ENCODE results near the gene CFAP91. TPM values are rescaled to one million over a fixed set of nuclear protein-coding genes. Genes with fewer than 3 reads are reported as not detected.

Gene CFAP91
- total and polyA plus RNA-seq, 2 donors (not counting 1 experiment from before 2014, with no cell fraction given) = 0.48 to 6.4 TPM

GRCh38 chr3:119700920-119701734, 1.7 kb upstream of the CFAP91 start:
- Histone ChIP-seq H3K27me3 (replicated peaks in 1 of 4; ENCODE audit: control extremely low read depth in 1 of 4, control insufficient read depth in 3 of 4, insufficient read depth in 4 of 4, low read length in 3 of 4) (no peaks in the 10 kb centered on the region), H4K20me1 (ENCODE audit: control insufficient read depth, insufficient read depth, low read length, poor library complexity, severe bottlenecking) (no peaks in the 10 kb centered on the region), H3K36me3 (replicated peaks in 1 of 2; ENCODE audit: control extremely low read depth in 1 of 2, control insufficient read depth in 1 of 2, extremely low read depth in 1 of 2, insufficient read depth in 2 of 2, low read length in 1 of 2) (no peaks in the 10 kb centered on the region), H3K9ac (ENCODE audit: low read length) (no peak overlapping the region), H3K27ac (ENCODE audit: low read length in 2 of 2) (peak overlapping the region; percentile 61 to 76), H3K4me2 (replicated peaks; ENCODE audit: low read depth, low read length, poor library complexity, severe bottlenecking) (peak overlapping the region; percentile 29), H3K79me2 (ENCODE audit: control insufficient read depth, insufficient read depth, low read length) (no peaks in the 10 kb centered on the region), H3K4me3 (ENCODE audit: control extremely low read depth in 1 of 5, extremely low read depth in 1 of 5, insufficient read depth in 1 of 5, low read depth in 2 of 5, low read length in 4 of 5) (no peak overlapping the region), H2AFZ (ENCODE audit: insufficient read depth, low read depth, low read length, poor library complexity, severe bottlenecking) (no peak overlapping the region), H3K9me3 (ENCODE audit: control extremely low read depth in 1 of 3, control insufficient read depth in 2 of 3, insufficient read depth in 1 of 3, low read length in 2 of 3) (peaks cover 0 to 13% (median 0%) of the 10 kb centered on the region in 3 donors), H3K4me1 (ENCODE audit: control insufficient read depth in 2 of 2, insufficient read depth in 2 of 2, low read length in 2 of 2) (peaks cover 25 to 32% of the 10 kb centered on the region in 2 donors)
- H3K4me1 Mint-ChIP-seq = peaks cover 48% of the 10 kb centered on the region
- peaks cover 5% of the 10 kb centered on the region for H3K9me3 Mint-ChIP-seq (ENCODE audit: insufficient read depth)
- CTCF ChIA-PET = interaction anchor here (0.6 to 1.6 kb wide), 2 partner anchors 10 to 20 kb away, joined by 3 to 7 read pairs; no protein-coding TSS in a partner anchor
- POLR2A ChIA-PET = interaction anchor here (0.6 to 0.9 kb wide), 3 partner anchors 24 to 394 kb away, joined by 3 to 5 read pairs (median 4); partner anchors contain the start of gene COX17
- peak; percentile 8 for DNase-seq
- 100% methylated on average over 2 of the region's 22 CpGs for WGBS (ENCODE audit: insufficient coverage)
- no peaks in the 10 kb centered on the region for H3K27me3 Mint-ChIP-seq
- TF ChIP-seq CTCF (IDR thresholded peaks at IDR 0.05) = no peak
- no peak for TF ChIP-seq EZH2 (IDR thresholded peaks at IDR 0.05; ENCODE audit: borderline replicate concordance, insufficient read depth, low read depth, low read length, poor library complexity, severe bottlenecking)
- H3K4me3 Mint-ChIP-seq = peak overlapping the region; percentile 72
- no peak for ATAC-seq (ENCODE audit: low read depth)
- peak overlapping the region; percentile 93 for H3K27ac Mint-ChIP-seq
- intact Hi-C loops (cut with micrococcal nuclease) = loop anchor here (1.0 to 10.0 kb wide), 5 partner anchors 24 to 1041 kb away; partner anchors contain the start of genes B4GALT4, COX17, GTF2E1 and LRRC58
